Measurements from ENCODE around the gene PHLDB1. TPM values are rescaled to one million over a fixed set of nuclear protein-coding genes. Genes with fewer than 3 reads are reported as not detected.
"Not testable (repeated sequence)": the region's sequence is repeated elsewhere in the genome, so short reads cannot be mapped to it uniquely, and the experiment has no call there.

PHLDB1 gene
- total RNA-seq, 1 donor from 2014 or later, result 45.4 TPM

GRCh38 chr11:118671254-118671653 lies 63.8 kb downstream of the PHLDB1 start:
- no peak for DNase-seq (ENCODE audit: low spot score)
- H3K4me3 Mint-ChIP-seq (ENCODE audit: unreplicated experiment), result no peak overlapping the region
- no peaks in the 10 kb centered on the region for H3K9me3 Mint-ChIP-seq (ENCODE audit: unreplicated experiment)
- TF ChIP-seq CTCF (IDR thresholded peaks at IDR 0.05; ENCODE audit: unreplicated experiment), result no peak
- no peak overlapping the region for H3K27ac Mint-ChIP-seq (ENCODE audit: unreplicated experiment)
- no peaks in the 10 kb centered on the region for H3K4me1 Mint-ChIP-seq (ENCODE audit: unreplicated experiment)
- H3K36me3 Mint-ChIP-seq (ENCODE audit: low read depth, unreplicated experiment), result no peaks in the 10 kb centered on the region
- no peaks in the 10 kb centered on the region for H3K27me3 Mint-ChIP-seq (ENCODE audit: unreplicated experiment)

GRCh38 chr11:118672846-118673245 lies 65.4 kb downstream of the PHLDB1 start:
- H3K27ac Mint-ChIP-seq (ENCODE audit: unreplicated experiment), result no peak overlapping the region

GRCh38 chr11:118673361-118674081 lies 66.1 kb downstream of the PHLDB1 start:
- Mint-ChIP-seq H3K4me3 (ENCODE audit: unreplicated experiment) (no peak overlapping the region), H3K4me1 (ENCODE audit: unreplicated experiment) (no peaks in the 10 kb centered on the region), H3K27ac (ENCODE audit: unreplicated experiment) (no peak overlapping the region), H3K36me3 (ENCODE audit: low read depth, unreplicated experiment) (no peaks in the 10 kb centered on the region), H3K27me3 (ENCODE audit: unreplicated experiment) (peaks cover 3% of the 10 kb centered on the region), H3K9me3 (ENCODE audit: unreplicated experiment) (no peaks in the 10 kb centered on the region)
- DNase-seq (ENCODE audit: low spot score), result no peak
- no peak for TF ChIP-seq CTCF (IDR thresholded peaks at IDR 0.05; ENCODE audit: unreplicated experiment)

More at GRCh38 chr11:118672846-118673245, 65.4 kb downstream of the PHLDB1 start:
- H3K9me3 Mint-ChIP-seq (ENCODE audit: unreplicated experiment), result no peaks in the 10 kb centered on the region
- DNase-seq (ENCODE audit: low spot score), result no peak
- H3K36me3 Mint-ChIP-seq (ENCODE audit: low read depth, unreplicated experiment), result no peaks in the 10 kb centered on the region
- TF ChIP-seq CTCF (IDR thresholded peaks at IDR 0.05; ENCODE audit: unreplicated experiment), result no peak
- peaks cover 2% of the 10 kb centered on the region for H3K27me3 Mint-ChIP-seq (ENCODE audit: unreplicated experiment)
- H3K4me3 Mint-ChIP-seq (ENCODE audit: unreplicated experiment), result no peak overlapping the region
- no peaks in the 10 kb centered on the region for H3K4me1 Mint-ChIP-seq (ENCODE audit: unreplicated experiment)

GRCh38 chr11:118674082-118674435 lies 66.6 kb downstream of the PHLDB1 start:
- no peak for DNase-seq (ENCODE audit: low spot score)
- H3K36me3 Mint-ChIP-seq (ENCODE audit: low read depth, unreplicated experiment), result no peaks in the 10 kb centered on the region
- H3K4me3 Mint-ChIP-seq (ENCODE audit: unreplicated experiment), result no peak overlapping the region
- H3K27ac Mint-ChIP-seq (ENCODE audit: unreplicated experiment), result no peak overlapping the region
- H3K4me1 Mint-ChIP-seq (ENCODE audit: unreplicated experiment), result no peaks in the 10 kb centered on the region
- H3K27me3 Mint-ChIP-seq (ENCODE audit: unreplicated experiment), result peaks cover 3% of the 10 kb centered on the region
- no peak for TF ChIP-seq CTCF (IDR thresholded peaks at IDR 0.05; ENCODE audit: unreplicated experiment)
- H3K9me3 Mint-ChIP-seq (ENCODE audit: unreplicated experiment), result no peaks in the 10 kb centered on the region

GRCh38 chr11:118677977-118678376 lies 70.6 kb downstream of the PHLDB1 start:
- Mint-ChIP-seq H3K4me3 (ENCODE audit: unreplicated experiment) (no peak overlapping the region), H3K9me3 (ENCODE audit: unreplicated experiment) (no peaks in the 10 kb centered on the region), H3K27me3 (ENCODE audit: unreplicated experiment) (peaks cover 7% of the 10 kb centered on the region), H3K4me1 (ENCODE audit: unreplicated experiment) (no peaks in the 10 kb centered on the region), H3K27ac (ENCODE audit: unreplicated experiment) (no peak overlapping the region), H3K36me3 (ENCODE audit: low read depth, unreplicated experiment) (no peaks in the 10 kb centered on the region)
- no peak for DNase-seq (ENCODE audit: low spot score)
- TF ChIP-seq CTCF (IDR thresholded peaks at IDR 0.05; ENCODE audit: unreplicated experiment), result no peak

GRCh38 chr11:118678908-118679307 lies 71.5 kb downstream of the PHLDB1 start:
- H3K4me1 Mint-ChIP-seq (ENCODE audit: unreplicated experiment); H3K4me3 Mint-ChIP-seq (ENCODE audit: unreplicated experiment); H3K9me3 Mint-ChIP-seq (ENCODE audit: unreplicated experiment); H3K27me3 Mint-ChIP-seq (ENCODE audit: unreplicated experiment); H3K27ac Mint-ChIP-seq (ENCODE audit: unreplicated experiment); H3K36me3 Mint-ChIP-seq (ENCODE audit: low read depth, unreplicated experiment): not testable (repeated sequence)
- DNase-seq (ENCODE audit: low spot score), result peak; percentile 44
